SKM-1 (cell line): ENCODE results near the gene KCTD1.

ENCODE experiments used
- DNase-seq: peaks from one replicate; lab custom pipeline; 2025; ENCODE audit not compliant: unreplicated experiment; lab: John Stamatoyannopoulos, UW

The KCTD1 gene

GRCh38 chr18:26549263-26550094 lies 1.1 kb upstream of the KCTD1 start:
- DNase-seq: no peak

GRCh38 chr18:26547646-26548414 lies 523 bp downstream of the KCTD1 start:
- no peak for DNase-seq

- DNase-seq: no peak
Measured at GRCh38 chr18:26546875-26547645, 1.3 kb downstream of the KCTD1 start.

GRCh38 chr18:26546170-26546874 lies 2.0 kb downstream of the KCTD1 start:
- no peak for DNase-seq

- peak; percentile 2 for DNase-seq
Measured at GRCh38 chr18:26545335-26546123, 2.8 kb downstream of the KCTD1 start.

- no peak for DNase-seq
Measured at GRCh38 chr18:26544451-26544850, 3.9 kb downstream of the KCTD1 start.

GRCh38 chr18:26543373-26543772 lies 5.0 kb downstream of the KCTD1 start:
- no peak for DNase-seq

- DNase-seq: no peak
Measured at GRCh38 chr18:26540043-26540628, 8.2 kb downstream of the KCTD1 start.

- no peak for DNase-seq
Measured at GRCh38 chr18:26538524-26538923, 9.8 kb downstream of the KCTD1 start.

- DNase-seq: no peak
Measured at GRCh38 chr18:26536664-26537063, 11.7 kb downstream of the KCTD1 start.

- no peak for DNase-seq
Measured at GRCh38 chr18:26536032-26536431, 12.3 kb downstream of the KCTD1 start.

GRCh38 chr18:26535630-26536029 lies 12.7 kb downstream of the KCTD1 start:
- no peak for DNase-seq

- DNase-seq: no peak
Measured at GRCh38 chr18:26532367-26533340, 15.7 kb downstream of the KCTD1 start.

- DNase-seq: no peak
Measured at GRCh38 chr18:26531605-26532298, 16.6 kb downstream of the KCTD1 start.

GRCh38 chr18:26526966-26527234 lies 21.5 kb downstream of the KCTD1 start:
- no peak for DNase-seq

GRCh38 chr18:26526128-26526965 lies 22.0 kb downstream of the KCTD1 start:
- no peak for DNase-seq
